VCaP (cell line): ENCODE measurements around the gene SCFD2.

ENCODE experiments used
- H3K27ac ChIP-seq: fragments of 450-650 bp; 2 replicates; pipeline ENCODE4 v1.5.1; 2017
- TF ChIP-seq, protein P1 (sequence below): fragments of 450-650 bp; conservative IDR thresholded peaks from 2 replicates; pipeline ENCODE4 v1.5.1; 2017; ENCODE audit warnings: mild to moderate bottlenecking, moderate library complexity

SCFD2 gene

DNA sequence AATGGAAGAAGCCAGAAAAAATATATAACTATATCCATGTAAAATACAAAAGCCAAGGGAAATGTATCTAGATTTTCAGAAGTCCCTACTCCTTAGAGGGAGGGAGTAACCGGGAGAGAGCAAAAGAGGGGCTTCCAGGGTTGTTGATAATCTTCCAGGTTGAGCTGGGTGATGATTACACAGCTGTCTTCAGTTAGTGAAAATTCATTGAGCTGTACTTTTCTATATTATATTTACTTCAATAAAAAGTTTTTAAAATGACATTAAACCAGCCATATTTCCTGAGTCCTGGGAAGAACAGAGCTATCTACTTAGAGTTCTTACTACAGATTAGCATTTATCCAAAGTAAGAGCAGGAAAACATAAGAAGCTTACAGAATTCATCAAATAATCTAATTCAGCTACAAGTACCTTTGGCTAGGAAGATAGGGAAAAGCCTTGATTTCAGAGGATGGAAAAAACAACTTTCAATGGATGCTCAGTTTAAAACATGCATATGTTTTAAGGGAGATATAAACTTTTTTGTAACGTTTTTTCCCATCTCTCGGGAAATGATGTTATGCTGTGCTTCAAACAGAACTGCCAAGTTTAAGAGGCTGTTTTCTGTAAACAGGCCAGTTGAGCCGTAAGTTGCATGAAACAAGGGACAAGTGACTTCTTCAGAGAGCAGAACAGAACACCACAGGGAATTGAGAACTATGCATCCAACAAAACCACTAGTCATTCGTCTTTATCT is 204.6 kb downstream of the SCFD2 start:
- TF ChIP-seq, protein P1, sequence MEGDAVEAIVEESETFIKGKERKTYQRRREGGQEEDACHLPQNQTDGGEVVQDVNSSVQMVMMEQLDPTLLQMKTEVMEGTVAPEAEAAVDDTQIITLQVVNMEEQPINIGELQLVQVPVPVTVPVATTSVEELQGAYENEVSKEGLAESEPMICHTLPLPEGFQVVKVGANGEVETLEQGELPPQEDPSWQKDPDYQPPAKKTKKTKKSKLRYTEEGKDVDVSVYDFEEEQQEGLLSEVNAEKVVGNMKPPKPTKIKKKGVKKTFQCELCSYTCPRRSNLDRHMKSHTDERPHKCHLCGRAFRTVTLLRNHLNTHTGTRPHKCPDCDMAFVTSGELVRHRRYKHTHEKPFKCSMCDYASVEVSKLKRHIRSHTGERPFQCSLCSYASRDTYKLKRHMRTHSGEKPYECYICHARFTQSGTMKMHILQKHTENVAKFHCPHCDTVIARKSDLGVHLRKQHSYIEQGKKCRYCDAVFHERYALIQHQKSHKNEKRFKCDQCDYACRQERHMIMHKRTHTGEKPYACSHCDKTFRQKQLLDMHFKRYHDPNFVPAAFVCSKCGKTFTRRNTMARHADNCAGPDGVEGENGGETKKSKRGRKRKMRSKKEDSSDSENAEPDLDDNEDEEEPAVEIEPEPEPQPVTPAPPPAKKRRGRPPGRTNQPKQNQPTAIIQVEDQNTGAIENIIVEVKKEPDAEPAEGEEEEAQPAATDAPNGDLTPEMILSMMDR: no peak
- no peak overlapping the region for H3K27ac ChIP-seq

DNA sequence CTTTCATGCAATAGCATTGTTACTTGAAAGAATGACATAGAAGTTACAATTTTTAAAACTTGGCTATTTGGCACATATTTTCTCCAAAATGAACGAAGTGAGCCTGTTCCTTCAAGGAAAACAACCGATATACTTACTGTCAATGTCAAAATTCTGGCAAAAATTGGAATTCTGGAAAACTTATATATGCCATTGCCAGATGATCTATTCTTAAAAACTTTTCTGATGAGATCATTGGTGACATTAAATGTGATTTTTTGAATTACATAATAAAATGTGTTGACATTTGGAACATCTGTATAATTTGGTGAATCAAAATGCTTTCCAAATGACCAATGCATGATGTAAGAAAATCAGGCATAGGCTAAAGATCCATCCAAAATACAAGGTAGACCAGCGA is 209.0 kb downstream of the SCFD2 start:
- H3K27ac ChIP-seq: no peak overlapping the region
- TF ChIP-seq, protein P1: no peak

DNA sequence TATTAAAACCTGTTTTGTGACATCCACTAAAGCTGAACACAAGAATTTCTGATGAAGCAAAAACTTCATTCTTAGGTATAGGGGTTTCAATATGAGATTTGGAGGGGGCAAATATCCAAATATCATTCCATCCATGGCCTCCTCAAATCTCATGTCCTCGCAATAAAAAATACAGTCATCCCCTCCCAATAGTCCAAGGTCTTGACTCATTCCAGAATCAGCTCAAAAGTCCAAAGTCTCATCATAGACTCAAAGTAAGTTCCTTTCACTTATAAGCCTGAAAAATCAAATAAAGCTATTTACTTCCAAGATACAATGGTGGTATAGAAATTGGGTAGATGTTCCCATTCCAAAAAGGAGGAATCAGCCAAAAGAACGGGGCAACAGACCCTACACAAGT is 213.4 kb downstream of the SCFD2 start:
- TF ChIP-seq, protein P1: no peak
- H3K27ac ChIP-seq: no peak overlapping the region

DNA sequence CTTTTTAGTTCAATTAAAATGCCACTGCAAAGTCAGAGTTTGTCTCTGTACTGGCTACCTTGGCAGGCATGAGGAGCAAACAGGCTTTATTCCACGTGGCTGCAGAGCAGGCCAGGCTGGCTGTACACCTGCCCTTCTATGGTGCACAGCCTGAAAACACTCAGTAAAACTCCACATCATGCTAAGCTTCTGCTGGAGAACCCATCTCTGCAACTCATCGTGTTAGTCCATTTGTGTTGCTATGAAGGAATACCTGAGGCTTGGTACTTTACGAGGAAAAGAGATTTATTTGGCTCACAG is 214.4 kb downstream of the SCFD2 start:
- TF ChIP-seq, protein P1: no peak
- no peak overlapping the region; the same call in 1 of the 2 replicates for H3K27ac ChIP-seq

DNA sequence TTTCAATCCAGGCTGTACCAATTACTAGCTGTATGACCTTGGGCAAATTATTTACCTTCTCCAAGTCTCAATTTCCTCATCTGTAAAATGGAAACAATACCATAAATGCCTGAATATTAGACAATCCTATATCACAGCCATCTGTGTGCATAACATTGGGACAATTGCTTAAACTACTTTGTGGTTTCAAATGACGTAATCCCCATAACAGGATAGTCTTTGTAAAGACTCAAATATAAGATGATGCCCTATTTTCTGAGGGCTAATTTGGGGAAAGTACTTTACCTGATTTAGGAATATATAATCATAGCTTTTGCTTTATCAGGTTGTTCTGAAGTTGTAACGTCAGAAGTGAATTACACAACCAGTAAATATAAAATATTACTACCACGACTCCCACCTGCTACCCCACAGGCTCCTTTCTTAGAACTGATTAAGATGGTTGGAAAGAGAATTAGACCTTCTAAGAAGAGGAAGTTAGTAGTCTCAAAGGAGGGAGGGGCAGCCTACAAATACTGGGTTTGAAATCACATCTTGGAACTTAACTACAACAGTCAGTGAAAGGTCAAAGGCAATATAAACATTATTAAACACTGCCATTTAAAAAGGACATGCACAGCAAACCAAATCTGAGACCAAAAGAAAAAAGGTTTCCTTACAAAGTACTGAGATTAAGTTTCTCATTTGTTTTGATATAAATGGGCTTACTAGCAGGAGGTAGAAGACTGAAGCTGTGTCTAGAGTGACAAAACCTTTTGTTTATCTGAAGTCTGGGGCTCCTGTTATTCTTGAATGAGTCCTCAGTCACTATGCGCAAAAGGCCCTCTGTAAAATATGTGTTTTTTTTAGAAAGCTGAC is 215.0 kb downstream of the SCFD2 start:
- TF ChIP-seq, protein P1: no peak
- no peak overlapping the region; the same call in 1 of the 2 replicates for H3K27ac ChIP-seq

DNA sequence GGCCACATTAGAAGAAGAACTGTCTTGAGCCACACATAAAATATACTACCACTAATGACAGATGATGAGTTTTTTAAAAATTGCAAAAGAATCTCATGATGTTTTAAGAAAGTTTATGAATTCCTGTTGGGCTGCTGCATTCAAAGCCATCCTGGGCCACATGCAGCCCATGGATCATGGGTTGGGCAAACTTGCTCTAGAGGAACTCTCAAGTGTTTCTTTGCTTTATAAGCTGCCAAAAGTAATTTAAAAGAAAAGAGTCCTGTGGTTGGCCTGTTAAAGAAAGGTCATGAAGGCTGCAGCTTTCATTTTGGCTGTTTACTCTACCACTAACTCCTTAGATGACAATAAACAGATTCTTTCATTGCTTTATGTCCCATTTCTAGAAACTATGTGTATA is 218.2 kb downstream of the SCFD2 start:
- H3K27ac ChIP-seq: no peak overlapping the region
- TF ChIP-seq, protein P1: no peak

DNA sequence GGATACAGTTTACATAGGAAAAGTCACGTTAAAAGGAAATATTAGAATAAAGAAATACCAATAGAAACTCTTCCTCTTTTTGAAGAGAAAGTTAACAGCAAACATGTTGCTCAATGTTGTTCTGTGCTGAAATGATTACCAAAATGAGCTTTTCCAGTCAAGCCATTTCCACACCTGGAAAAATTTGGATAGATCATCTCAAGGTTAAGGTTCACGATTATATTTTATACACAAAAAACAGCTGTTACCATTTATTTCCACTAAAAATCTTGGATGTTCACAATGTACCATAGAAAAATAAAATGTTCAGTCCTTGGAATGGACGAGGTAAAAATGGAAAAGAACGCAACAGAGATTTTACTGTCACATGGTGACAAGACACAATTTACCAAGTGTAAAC is 218.7 kb downstream of the SCFD2 start:
- no peak overlapping the region for H3K27ac ChIP-seq
- TF ChIP-seq, protein P1: no peak
